ENCODE measurements around the gene ATXN7L1. TPM values are rescaled to one million over a fixed set of nuclear protein-coding genes. Genes with fewer than 3 reads are reported as not detected.

ATXN7L1 gene
- total and polyA plus RNA-seq, 9 donors, result 5.0 to 17.6 (median 11.4) TPM

- Histone ChIP-seq H3K9me3 (no peaks in the 10 kb centered on the region), H3K4me1 (ENCODE audit: insufficient read depth) (peaks cover 5% of the 10 kb centered on the region), H3K27me3 (no peaks in the 10 kb centered on the region), H3K4me3 (no peak overlapping the region), H3K36me3 (no peaks in the 10 kb centered on the region), H3K27ac (no peak overlapping the region)
- WGBS, 3 donors, result 74 to 80% (median 77%) methylated on average over 2 of the region's 2 CpGs
- intact Hi-C loops (cut with DNase I), result loop anchor here (5.0 to 10.0 kb wide), 4 partner anchors 110 to 280 kb away; partner anchors contain the start of gene ATXN7L1 (in 1 of the 4)
- no peak for TF ChIP-seq EP300 (IDR thresholded peaks at IDR 0.05)
- no peak for TF ChIP-seq CTCF (IDR thresholded peaks at IDR 0.05)
- TF ChIP-seq POLR2A (IDR thresholded peaks at IDR 0.05), result no peak
- DNase-seq, result no peak
These were observed 111.9 kb downstream of the ATXN7L1 start for GRCh38 chr7:105764506-105764905.

- TF ChIP-seq POLR2A (IDR thresholded peaks at IDR 0.05) (no peak), CTCF (IDR thresholded peaks at IDR 0.05) (no peak), EP300 (IDR thresholded peaks at IDR 0.05) (no peak)
- no peak overlapping the region for H3K4me3 ChIP-seq
These were observed 115.6 kb downstream of the ATXN7L1 start for GRCh38 chr7:105760551-105761447.

GRCh38 chr7:105759670-105760550 lies 116.5 kb downstream of the ATXN7L1 start:
- intact Hi-C loops (cut with DNase I), result loop anchor here (5.0 to 10.0 kb wide), 4 partner anchors 105 to 285 kb away; partner anchors contain the start of gene ATXN7L1 (in 1 of the 4)

More at GRCh38 chr7:105760551-105761447, 115.6 kb downstream of the ATXN7L1 start:
- H3K9me3 ChIP-seq, result no peaks in the 10 kb centered on the region
- WGBS, 3 donors, result 88 to 94% (median 90%) methylated on average over 6 of the region's 6 CpGs
- peaks cover 4% of the 10 kb centered on the region for H3K4me1 ChIP-seq (ENCODE audit: insufficient read depth)
- intact Hi-C loops (cut with DNase I), result loop anchor here (5.0 to 10.0 kb wide), 4 partner anchors 106 to 284 kb away; partner anchors contain the start of gene ATXN7L1 (in 1 of the 4)
- DNase-seq, result no peak
- H3K27me3 ChIP-seq, result no peaks in the 10 kb centered on the region
- no peaks in the 10 kb centered on the region for H3K36me3 ChIP-seq
- H3K27ac ChIP-seq, result no peak overlapping the region

More at GRCh38 chr7:105759670-105760550, 116.5 kb downstream of the ATXN7L1 start:
- H3K27ac ChIP-seq, result no peak overlapping the region
- H3K4me3 ChIP-seq, result no peak overlapping the region
- peak; percentile 52 to 73 (median 60) for DNase-seq
- no peaks in the 10 kb centered on the region for H3K27me3 ChIP-seq
- peaks cover 4% of the 10 kb centered on the region for H3K4me1 ChIP-seq (ENCODE audit: insufficient read depth)
- H3K9me3 ChIP-seq, result no peaks in the 10 kb centered on the region
- no peak for TF ChIP-seq POLR2A (IDR thresholded peaks at IDR 0.05)
- TF ChIP-seq CTCF (IDR thresholded peaks at IDR 0.05), result peak; percentile 55 to 77 (median 67)
- no peak for TF ChIP-seq EP300 (IDR thresholded peaks at IDR 0.05)
- WGBS, 3 donors, result 66 to 77% (median 70%) methylated on average over 2 of the region's 2 CpGs
- no peaks in the 10 kb centered on the region for H3K36me3 ChIP-seq
